GM23338 (cell line): ENCODE data around the gene CLIC5. TPM values are rescaled to one million over a fixed set of nuclear protein-coding genes. Genes with fewer than 3 reads are reported as not detected.

Experiments used
- ATAC-seq: fragments of 200-7000 bp; cut with Tn5 transposase; 3 replicates; pipeline ENCODE4 v1.9.1; 2020
- DNase-seq: peaks from one replicate; pipeline ENCODE4 v3.0.0-alpha.2; 2015; ENCODE audit warnings: low spot score
- H2AFZ ChIP-seq: fragments of 200-600 bp; sonication (generic); 2 replicates; pipeline ENCODE4 v1.8.0; 2016; ENCODE audit warnings: antibody characterized with exemption, mild to moderate bottlenecking, moderate library complexity
- H3F3A ChIP-seq: fragments of 200-600 bp; sonication (generic); replicated peaks from 2 replicates; pipeline ENCODE4 v1.8.0; 2017; ENCODE audit warnings: antibody characterized with exemption, mixed run types, low read depth
- H3K27ac ChIP-seq: fragments of 200-600 bp; sonication (generic); 2 replicates; pipeline ENCODE4 v1.6.1; 2016; ENCODE audit warnings: low read depth
- H3K27me3 ChIP-seq: fragments of 200-600 bp; sonication (generic); 2 replicates; pipeline ENCODE4 v1.8.0; 2016; ENCODE audit warnings: mild to moderate bottlenecking, mixed run types, moderate library complexity; ENCODE audit not compliant: insufficient read depth
- H3K36me3 ChIP-seq: fragments of 200-600 bp; sonication (generic); 2 replicates; pipeline ENCODE4 v1.8.0; 2016; ENCODE audit warnings: mild to moderate bottlenecking; ENCODE audit not compliant: insufficient read depth
- H3K4me1 ChIP-seq: fragments of 200-600 bp; sonication (generic); 2 replicates; pipeline ENCODE4 v1.8.0; 2016; ENCODE audit warnings: mild to moderate bottlenecking, moderate library complexity; ENCODE audit not compliant: insufficient read depth
- H3K4me2 ChIP-seq: fragments of 200-600 bp; sonication (generic); 2 replicates; pipeline ENCODE4 v1.7.1; 2017; ENCODE audit warnings: mixed run types
- H3K4me3 ChIP-seq: fragments of 200-600 bp; sonication (generic); 2 replicates; pipeline ENCODE4 v1.6.1; 2016; ENCODE audit warnings: mixed run types
- H3K79me2 ChIP-seq: fragments of 200-600 bp; sonication (generic); replicated peaks from 2 replicates; pipeline ENCODE4 v1.8.0; 2017; ENCODE audit warnings: mild to moderate bottlenecking; ENCODE audit not compliant: insufficient read depth
- H3K9me2 ChIP-seq: fragments of 200-600 bp; sonication (generic); 2 replicates; pipeline ENCODE4 v1.8.0; 2017; ENCODE audit not compliant: insufficient read depth
- H4K20me1 ChIP-seq: fragments of 200-600 bp; sonication (generic); replicated peaks from 2 replicates; pipeline ENCODE4 v1.8.0; 2017; ENCODE audit warnings: mild to moderate bottlenecking; ENCODE audit not compliant: insufficient read depth
- H3K27ac Mint-ChIP-seq: 2 replicates; pipeline ENCODE4 v1.8.0; 2020; ENCODE audit warnings: inconsistent platforms, mild to moderate bottlenecking, moderate library complexity, mixed read lengths
- H3K27me3 Mint-ChIP-seq: 3 replicates; pipeline ENCODE4 v1.8.0; 2022; ENCODE audit warnings: low read depth, mild to moderate bottlenecking, moderate library complexity, mixed read lengths, inconsistent platforms; ENCODE audit not compliant: insufficient read depth, poor library complexity
- H3K36me3 Mint-ChIP-seq: 3 replicates; pipeline ENCODE4 v1.8.0; 2021; ENCODE audit warnings: low read depth, mild to moderate bottlenecking, inconsistent platforms, moderate library complexity, mixed read lengths
- H3K4me1 Mint-ChIP-seq: 3 replicates; pipeline ENCODE4 v1.8.0; 2020; ENCODE audit warnings: mild to moderate bottlenecking, inconsistent platforms, mixed read lengths
- H3K4me3 Mint-ChIP-seq: 3 replicates; pipeline ENCODE4 v1.8.0; 2021; ENCODE audit warnings: moderate library complexity, mild to moderate bottlenecking, inconsistent platforms, mixed read lengths
- H3K9me3 Mint-ChIP-seq: 3 replicates; pipeline ENCODE4 v1.8.0; 2020; ENCODE audit warnings: moderate library complexity, mild to moderate bottlenecking, inconsistent platforms, mixed read lengths
- POLR2AphosphoS5 ChIP-seq: IDR thresholded peaks from 2 replicates; pipeline ENCODE4 v1.6.1; 2016; ENCODE audit warnings: antibody characterized with exemption, low read depth
- ZNF331 ChIP-seq: fragments of 250-450 bp; sonication (Bioruptor Pico); IDR thresholded peaks from 2 replicates; pipeline ENCODE4 v1.5.0; 2020; ENCODE audit warnings: low read depth, mild to moderate bottlenecking, moderate library complexity
- ZNF462 ChIP-seq: fragments of 250-450 bp; sonication (Bioruptor Pico); IDR thresholded peaks from 2 replicates; pipeline ENCODE4 v1.5.0; 2020; ENCODE audit warnings: mild to moderate bottlenecking, moderate library complexity
- polyA plus RNA-seq: library from polyadenylated mRNA; unstranded; fragments of >200 nt; fragmentation: Nextera tagmentation; extraction: Ambion mirVana; gene quantifications from 2 replicates; pipeline ENCODE4 v1.2.1, GENCODE V29; 2016
- total RNA-seq: library from RNA; depleted of rRNA; stranded (reverse); fragments of >200 nt; shearing (Covaris generic); gene quantifications from 2 replicates; pipeline ENCODE4 v1.2.3, GENCODE V29; 2014

Gene CLIC5
- total and polyA plus RNA-seq, 2 experiments from 2014 or later = 0.08 TPM; not detected in 1

- H3K4me3 ChIP-seq = no peak overlapping the region
- TF ChIP-seq POLR2AphosphoS5 (no peak), ZNF462 (no peak), ZNF331 (CRISPR knock-in tag) (no peak)
- DNase-seq (no peak), ATAC-seq (no peak)
- Mint-ChIP-seq H3K27me3 (no peaks in the 10 kb centered on the region), H3K4me1 (no peaks in the 10 kb centered on the region), H3K9me3 (no peaks in the 10 kb centered on the region), H3K36me3 (no peaks in the 10 kb centered on the region), H3K4me3 (no peak overlapping the region), H3K27ac (no peak overlapping the region)
- no peaks in the 10 kb centered on the region for H3F3A ChIP-seq
- no peaks in the 10 kb centered on the region for H3K36me3 ChIP-seq
- no peak overlapping the region for H3K4me2 ChIP-seq
- H3K79me2 ChIP-seq = no peaks in the 10 kb centered on the region
- H4K20me1 ChIP-seq = no peaks in the 10 kb centered on the region
- 0 out of 2 replicates have a peak, but pooled peaks cover 18% of the 10 kb centered on the region for H3K9me2 ChIP-seq
- H3K27me3 ChIP-seq = no peaks in the 10 kb centered on the region
- no peaks in the 10 kb centered on the region; the same call in 1 of the 2 replicates for H3K4me1 ChIP-seq
- no peak overlapping the region for H2AFZ ChIP-seq
- H3K27ac ChIP-seq = no peak overlapping the region
These were observed 10.6 kb upstream of the CLIC5 start for GRCh38 chr6:46026307-46026706.

GRCh38 chr6:46025573-46025972, 9.9 kb upstream of the CLIC5 start:
- H3F3A ChIP-seq = no peaks in the 10 kb centered on the region
- no peaks in the 10 kb centered on the region for H3K36me3 Mint-ChIP-seq
- H3K36me3 ChIP-seq = no peaks in the 10 kb centered on the region
- no peak overlapping the region for H2AFZ ChIP-seq
- no peak overlapping the region for H3K4me3 Mint-ChIP-seq
- H3K4me3 ChIP-seq = no peak overlapping the region
- DNase-seq (no peak), ATAC-seq (no peak)
- H3K27ac Mint-ChIP-seq = no peak overlapping the region
- 0 out of 2 replicates have a peak, but pooled peaks cover 18% of the 10 kb centered on the region for H3K9me2 ChIP-seq
- no peak overlapping the region for H3K4me2 ChIP-seq
- H3K79me2 ChIP-seq = no peaks in the 10 kb centered on the region
- H3K4me1 ChIP-seq = no peaks in the 10 kb centered on the region; the same call in 1 of the 2 replicates
- no peaks in the 10 kb centered on the region for H3K9me3 Mint-ChIP-seq
- TF ChIP-seq ZNF462 (no peak), ZNF331 (CRISPR knock-in tag) (no peak)
- H3K27me3 ChIP-seq = no peaks in the 10 kb centered on the region
- H3K27ac ChIP-seq = no peak overlapping the region
- no peaks in the 10 kb centered on the region for H3K27me3 Mint-ChIP-seq
- H4K20me1 ChIP-seq = no peaks in the 10 kb centered on the region
- H3K4me1 Mint-ChIP-seq = no peaks in the 10 kb centered on the region
